Heart left ventricle (tissue), 16 donors: ENCODE data around the gene COX15. TPM values are rescaled to one million over a fixed set of nuclear protein-coding genes. Genes with fewer than 3 reads are reported as not detected.

Experiments used
- ATAC-seq, 4 donors: fragments of 200-7000 bp; cut with Tn5 transposase; one replicate each; pipeline ENCODE4 v1.9.1; 2020 to 2022; ENCODE audit warnings: moderate library complexity in 4 of 4, mild to moderate bottlenecking in 3 of 4, moderate number of reproducible peaks in 1 of 4
- DNase-seq, 5 donors: peaks; one replicate each; pipeline ENCODE4 v3.0.0-alpha.2; 2020
- H3K27ac ChIP-seq, 12 donors: fragments of 200-600 bp; sonication (generic) in 4 of 12; one replicate each; pipeline versions ENCODE4 v1.5.0 to v1.8.0; 2016 to 2022; ENCODE audit warnings: mild to moderate bottlenecking in 2 of 12
- H3K27me3 ChIP-seq, 9 donors: fragments of 200-600 bp; sonication (generic) in 2 of 9; one replicate each; pipeline versions ENCODE4 v1.5.1 to v1.8.0; 2016 to 2022; ENCODE audit warnings: mild to moderate bottlenecking in 3 of 9
- H3K36me3 ChIP-seq, 9 donors: fragments of 200-600 bp; sonication (generic) in 2 of 9; one replicate each; pipeline versions ENCODE4 v1.5.0 to v1.8.0; 2018 to 2022; ENCODE audit warnings: mild to moderate bottlenecking in 2 of 9
- H3K4me1 ChIP-seq, 12 donors: fragments of 200-600 bp; sonication (generic) in 4 of 12; one replicate each; pipeline versions ENCODE4 v1.5.0 to v1.8.0; 2016 to 2022; ENCODE audit warnings: mild to moderate bottlenecking in 3 of 12
- H3K4me3 ChIP-seq, 12 donors: fragments of 200-600 bp; sonication (generic) in 4 of 12; one replicate each; pipeline versions ENCODE4 v1.5.0 to v1.8.0; 2017 to 2022; ENCODE audit warnings: mild to moderate bottlenecking in 9 of 12, moderate library complexity in 4 of 12
- H3K9me3 ChIP-seq, 12 donors: fragments of 200-600 bp; sonication (generic) in 4 of 12; one replicate each; pipeline versions ENCODE4 v1.5.0 to v1.8.0; 2016 to 2022; ENCODE audit warnings: mild to moderate bottlenecking in 1 of 12
- CTCF ChIP-seq, 12 donors: fragments of 200-600 bp; sonication (generic) in 4 of 12; IDR thresholded peaks; one replicate each; pipeline versions ENCODE4 v1.5.0 to v1.8.0; 2018 to 2022; ENCODE audit warnings: antibody characterized with exemption in 12 of 12, mild to moderate bottlenecking in 5 of 12
- POLR2A ChIP-seq, 2 donors: fragments of 450-650 bp; IDR thresholded peaks; one replicate each; pipeline ENCODE4 v1.6.1; 2017; ENCODE audit warnings: antibody characterized with exemption in 2 of 2, mild to moderate bottlenecking in 2 of 2, moderate library complexity in 2 of 2
- WGBS, 4 donors: extraction: QIAGEN DNeasy Blood & Tissue Kit in 2 of 4; methylation state at CpG; one replicate each; pipeline versions ENCODE4 v1.1.5 to v1.1.7; 2013 to 2018; 5-methylcytosine and 5-hydroxymethylcytosine counted together
- intact Hi-C, 10 donors: fragments of 100-400 bp; cut with DNase I; formaldehyde crosslinking; loops; one replicate each; pipeline versions ENCODE4 v1.11.1 to v1.14.2; 2022
- polyA plus RNA-seq, 2 donors: library from polyadenylated mRNA; stranded (reverse); fragments of 200-250 nt; gene quantifications; one replicate each; pipeline ENCODE4 v1.2.3, GENCODE V29; 2013
- total RNA-seq, 9 donors: library from RNA; depleted of rRNA in 2 of 9; stranded (reverse); fragments of >200 nt in 2 of 9; fragmentation: NEBNext Ultra II Directional in 3 of 9; extraction: Animal tissue kit (Norgen Biotek cat#: 25700) in 3 of 9; gene quantifications; one replicate each; pipeline versions ENCODE4 v1.1.0 to v1.2.4, GENCODE V29; 2016 to 2023
- donor health status: ischemic (EF 13 %, LVEDD 7.1; RV severe dilation, severe dysfunction).
- donor health status: healthy with polysubstance abuse.
- donor health status: DM: no; HTN: yes; CAD: no.
- donor health status: DM: no; HTN: no; CAD: no.
- donor health status: ischemic (EF 25% LVEDD 6.9; RV normal size, moderate dysfunction).
- donor health status: ischemic (EF 25% LVEDD 5.7; RV mildly dilated, moderate dysfunction).
- donor health status: healthy.
- donor health status: DM: yes; HTN: yes; CAD: no.
- donor health status: ischemic (EF 35%, LVEDD 5.7; RV mildly dilated, moderate dysfunction).
- donor health status: nonischemic (EF 11% LVEDD 7.7; RV severe dilation, severe dysfunction).
- donor health status: DM: yes; HTN: yes; CAD: no.
- donor health status: PGD.
- donor health status: ischemic (EF 29% LVEDD 5.4; RV normal size, mild dysfunction).
- donor health status: nonischemic (EF 23%, LVEDD 6.1; RV moderate dilation, normal function).

Gene COX15
- total and polyA plus RNA-seq, 11 donors: 17.0 to 45.2 (median 34.2) TPM

- TF ChIP-seq POLR2A (IDR thresholded peaks at IDR 0.05) (no peak), CTCF (IDR thresholded peaks at IDR 0.05) (no peak)
- no peaks in the 10 kb centered on the region for H3K27me3 ChIP-seq
- peaks cover 0 to 4% (median 0%) of the 10 kb centered on the region in 12 donors for H3K9me3 ChIP-seq
- H3K27ac ChIP-seq: peak overlapping the region in 1 of 12 donors; percentile 37
- H3K4me1 ChIP-seq: peaks cover 0 to 22% (median 0%) of the 10 kb centered on the region in 12 donors
- DNase-seq: no peak
- no peaks in the 10 kb centered on the region for H3K36me3 ChIP-seq
- H3K4me3 ChIP-seq: no peak overlapping the region
- no peak for ATAC-seq
- intact Hi-C loops: no loop called here
Observed at GRCh38 chr10:99775850-99776249, 43.9 kb upstream of the COX15 start.

GRCh38 chr10:99770408-99771045, 38.6 kb upstream of the COX15 start:
- TF ChIP-seq POLR2A (IDR thresholded peaks at IDR 0.05) (no peak), CTCF (IDR thresholded peaks at IDR 0.05) (no peak)
- Histone ChIP-seq H3K9me3 (no peaks in the 10 kb centered on the region), H3K36me3 (no peaks in the 10 kb centered on the region), H3K27me3 (no peaks in the 10 kb centered on the region), H3K4me1 (no peaks in the 10 kb centered on the region), H3K4me3 (no peak overlapping the region), H3K27ac (no peak overlapping the region)
- intact Hi-C loops: no loop called here
- ATAC-seq: no peak
- 71 to 83% (median 75%) methylated on average over 4 of the region's 4 CpGs for WGBS, 4 donors
- no peak for DNase-seq

GRCh38 chr10:99769706-99770105, 37.8 kb upstream of the COX15 start:
- no peaks in the 10 kb centered on the region for H3K36me3 ChIP-seq
- no peak for TF ChIP-seq POLR2A (IDR thresholded peaks at IDR 0.05)
- TF ChIP-seq CTCF (IDR thresholded peaks at IDR 0.05): no peak
- WGBS, 4 donors: 82 to 88% (median 85%) methylated on average over 5 of the region's 5 CpGs
- intact Hi-C loops: no loop called here
- no peak overlapping the region for H3K4me3 ChIP-seq
- no peaks in the 10 kb centered on the region for H3K4me1 ChIP-seq
- H3K27me3 ChIP-seq: no peaks in the 10 kb centered on the region
- H3K27ac ChIP-seq: no peak overlapping the region
- H3K9me3 ChIP-seq: no peaks in the 10 kb centered on the region
- no peak for ATAC-seq
- no peak for DNase-seq

DNA sequence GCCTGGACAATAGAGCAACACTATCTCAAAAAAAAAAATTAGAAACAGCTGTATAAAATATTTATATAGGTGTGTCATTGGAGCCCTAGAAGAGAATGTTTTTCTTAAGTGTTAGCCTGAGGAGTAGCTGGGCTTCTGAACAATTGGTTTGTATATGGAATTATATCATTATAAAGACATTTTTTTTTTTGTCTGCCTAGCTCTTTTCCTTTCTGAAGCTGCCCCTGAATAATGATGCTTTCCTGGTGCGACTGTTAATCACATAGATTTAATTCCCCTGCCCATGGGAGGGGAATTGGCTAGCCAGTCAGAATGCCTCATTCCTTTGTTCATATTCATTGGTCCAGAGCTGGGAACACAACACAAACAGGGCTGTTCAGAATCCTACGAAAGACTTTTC, 36.6 kb upstream of the COX15 start:
- Histone ChIP-seq H3K4me1 (no peaks in the 10 kb centered on the region), H3K27ac (no peak overlapping the region), H3K9me3 (peaks cover 0 to 4% (median 0%) of the 10 kb centered on the region in 12 donors), H3K4me3 (no peak overlapping the region), H3K27me3 (no peaks in the 10 kb centered on the region), H3K36me3 (peaks cover 0 to 4% (median 0%) of the 10 kb centered on the region in 9 donors)
- DNase-seq (no peak), ATAC-seq (no peak)
- intact Hi-C loops: no loop called here
- TF ChIP-seq CTCF (IDR thresholded peaks at IDR 0.05): no peak
- no peak for TF ChIP-seq POLR2A (IDR thresholded peaks at IDR 0.05)
- WGBS, 4 donors: 49 to 87% (median 67%) methylated on average over 2 of the region's 2 CpGs
